Mesendoderm (in vitro differentiated cells): ENCODE data around the gene KLHL1.

Source experiments
- DNase-seq: peaks from one replicate; pipeline ENCODE4 v3.0.0; 2013
- H2AK5ac ChIP-seq: 2 replicates; pipeline ENCODE4 v1.6.1; 2013; ENCODE audit warnings: low read length, inconsistent platforms
- H2BK120ac ChIP-seq: 2 replicates; pipeline ENCODE4 v1.6.1; 2013; ENCODE audit warnings: low read depth, mild to moderate bottlenecking, low read length, moderate library complexity, mixed read lengths
- H2BK15ac ChIP-seq: replicated peaks from 2 replicates; pipeline ENCODE4 v1.6.1; 2013; ENCODE audit warnings: low read depth, mild to moderate bottlenecking, moderate library complexity
- H2BK5ac ChIP-seq: 2 replicates; pipeline ENCODE4 v1.6.1; 2013; ENCODE audit warnings: low read length, inconsistent platforms
- H3K18ac ChIP-seq: 2 replicates; pipeline ENCODE4 v1.6.1; 2013; ENCODE audit warnings: mild to moderate bottlenecking, low read length, mixed read lengths
- H3K23ac ChIP-seq: one replicate; pipeline ENCODE4 v1.6.1; 2013; ENCODE audit warnings: low read length
- H3K27ac ChIP-seq: 2 replicates; pipeline ENCODE4 v1.5.1; 2013; ENCODE audit warnings: low read depth, mild to moderate bottlenecking, inconsistent platforms, low read length, moderate library complexity
- H3K27me3 ChIP-seq: 2 replicates; pipeline ENCODE4 v1.6.1; 2013; ENCODE audit warnings: low read length, control low read depth, mild to moderate bottlenecking, inconsistent platforms; ENCODE audit not compliant: insufficient read depth, poor library complexity
- H3K36me3 ChIP-seq: 2 replicates; pipeline ENCODE4 v1.6.1; 2013; ENCODE audit warnings: low read length, inconsistent platforms; ENCODE audit not compliant: control insufficient read depth, insufficient read depth
- H3K4ac ChIP-seq: one replicate; pipeline ENCODE4 v1.6.1; 2013; ENCODE audit warnings: low read depth, mild to moderate bottlenecking, low read length, moderate library complexity
- H3K4me1 ChIP-seq: 2 replicates; pipeline ENCODE4 v1.6.1; 2013; ENCODE audit warnings: low read depth, low read length, inconsistent platforms; ENCODE audit not compliant: control insufficient read depth
- H3K4me2 ChIP-seq: 2 replicates; pipeline ENCODE4 v1.6.1; 2013; ENCODE audit warnings: low read length
- H3K4me3 ChIP-seq: 2 replicates; pipeline ENCODE4 v1.5.1; 2013; ENCODE audit warnings: mild to moderate bottlenecking, low read length
- H3K56ac ChIP-seq: one replicate; pipeline ENCODE4 v1.6.1; 2013; ENCODE audit warnings: low read length
- H3K79me1 ChIP-seq: 2 replicates; pipeline ENCODE4 v1.6.1; 2013; ENCODE audit warnings: low read length, inconsistent platforms
- H3K79me2 ChIP-seq: 2 replicates; pipeline ENCODE4 v1.6.1; 2013; ENCODE audit warnings: mild to moderate bottlenecking, low read length; ENCODE audit not compliant: control insufficient read depth, insufficient read depth
- H3K9ac ChIP-seq: 2 replicates; pipeline ENCODE4 v1.6.1; 2013; ENCODE audit warnings: low read length, inconsistent platforms
- H4K5ac ChIP-seq: one replicate; pipeline ENCODE4 v1.6.1; 2013; ENCODE audit warnings: low read length
- H4K8ac ChIP-seq: one replicate; pipeline ENCODE4 v1.6.1; 2013; ENCODE audit warnings: low read depth, mild to moderate bottlenecking, control low read depth, low read length, moderate library complexity
- WGBS: extraction: QIAGEN DNeasy Blood & Tissue Kit; methylation state at CpG from one replicate; pipeline ENCODE4 v1.1.7; 2013; ENCODE audit warnings: low lambda C conversion rate, missing lambda C conversion rate; ENCODE audit not compliant: insufficient coverage; ENCODE audit errors: extremely low coverage; 5-methylcytosine and 5-hydroxymethylcytosine counted together

The KLHL1 gene

DNA sequence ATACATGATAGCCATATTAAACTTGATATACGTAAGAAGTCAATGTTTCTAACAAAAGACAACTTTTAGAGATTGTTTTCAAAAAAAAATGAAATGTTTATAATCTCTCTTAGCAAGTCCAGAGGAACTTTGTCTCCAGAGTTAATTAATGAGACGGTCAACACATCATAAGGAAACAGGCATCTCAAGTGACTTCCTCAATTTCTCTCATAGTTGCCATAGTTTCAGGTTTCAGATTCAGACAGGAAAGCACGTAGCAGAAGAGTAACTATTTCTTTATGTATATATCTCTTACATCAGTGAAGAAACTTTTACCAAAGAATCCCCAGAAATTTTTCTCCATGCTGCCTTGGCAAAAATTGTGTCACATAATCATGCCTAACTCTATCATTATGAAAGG lies 160.2 kb downstream of the KLHL1 start:
- Histone ChIP-seq H3K4ac (no peak overlapping the region), H2AK5ac (no peak overlapping the region), H3K4me1 (no peaks in the 10 kb centered on the region), H3K23ac (no peak overlapping the region), H2BK15ac (no peak overlapping the region), H4K5ac (no peak overlapping the region), H3K79me2 (no peaks in the 10 kb centered on the region), H2BK5ac (no peak overlapping the region), H3K56ac (no peak overlapping the region), H3K4me2 (no peak overlapping the region), H3K4me3 (no peak overlapping the region), H3K79me1 (no peaks in the 10 kb centered on the region), H3K27me3 (no peaks in the 10 kb centered on the region), H3K18ac (no peak overlapping the region), H3K9ac (no peak overlapping the region), H4K8ac (no peak overlapping the region), H3K36me3 (no peaks in the 10 kb centered on the region), H2BK120ac (no peak overlapping the region), H3K27ac (no peak overlapping the region)
- DNase-seq: no peak
- WGBS: no CpG with 5 or more reads among the region's 3 CpGs

DNA sequence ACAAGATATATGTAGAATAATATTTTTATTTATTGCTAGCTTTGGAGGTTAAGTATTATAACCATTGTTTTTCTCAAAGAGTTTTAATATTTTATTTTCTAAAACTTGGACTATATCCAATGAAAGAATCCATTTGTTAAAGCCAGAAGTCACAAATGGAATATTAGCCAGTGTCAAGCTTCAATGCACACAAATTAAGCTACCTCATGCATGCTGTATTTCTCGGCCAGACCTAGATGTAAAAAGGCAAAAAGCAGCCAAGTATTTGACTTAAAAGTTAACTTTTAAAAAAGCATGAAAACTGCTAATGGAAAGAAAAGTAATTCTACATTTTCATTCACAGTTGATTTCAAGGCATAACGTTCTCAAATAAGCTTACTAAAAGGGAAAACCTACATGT lies 160.7 kb downstream of the KLHL1 start:
- no peak overlapping the region for H3K4ac ChIP-seq
- H4K8ac ChIP-seq: no peak overlapping the region
- no peak overlapping the region for H3K4me3 ChIP-seq
- no peak overlapping the region for H2BK120ac ChIP-seq
- no peak overlapping the region for H2BK15ac ChIP-seq
- no peaks in the 10 kb centered on the region for H3K79me2 ChIP-seq
- no peak overlapping the region for H2BK5ac ChIP-seq
- no peak overlapping the region for H3K23ac ChIP-seq
- no peak for DNase-seq
- H3K56ac ChIP-seq: no peak overlapping the region
- H3K36me3 ChIP-seq: no peaks in the 10 kb centered on the region
- no peaks in the 10 kb centered on the region for H3K4me1 ChIP-seq
- H3K18ac ChIP-seq: no peak overlapping the region
- H3K9ac ChIP-seq: no peak overlapping the region
- no peaks in the 10 kb centered on the region for H3K79me1 ChIP-seq
- no peaks in the 10 kb centered on the region for H3K27me3 ChIP-seq
- no peak overlapping the region for H3K27ac ChIP-seq
- no peak overlapping the region for H3K4me2 ChIP-seq
- no CpG with 5 or more reads among the region's 2 CpGs for WGBS
- H4K5ac ChIP-seq: no peak overlapping the region
- H2AK5ac ChIP-seq: no peak overlapping the region

DNA sequence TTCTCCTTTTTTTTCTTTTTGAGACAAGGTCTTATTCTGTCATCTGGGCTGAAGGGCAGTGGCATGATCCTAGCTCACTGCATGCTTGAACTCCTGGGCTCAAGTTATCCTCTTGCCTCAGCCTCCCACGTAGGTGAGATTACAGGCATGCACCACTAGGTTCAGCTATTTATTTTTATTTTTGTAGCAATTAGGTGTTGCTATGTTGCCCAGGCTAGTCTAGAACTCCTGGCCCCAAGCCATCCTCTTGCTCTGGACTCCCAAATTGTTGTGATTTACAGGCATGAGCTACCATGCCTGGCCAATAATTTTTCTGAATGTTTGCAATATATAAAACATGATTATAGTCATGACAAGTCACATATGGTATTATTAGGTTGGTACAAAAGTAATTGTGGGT lies 161.7 kb downstream of the KLHL1 start:
- H3K79me1 ChIP-seq: no peaks in the 10 kb centered on the region
- H2BK5ac ChIP-seq: no peak overlapping the region
- no peak overlapping the region for H3K23ac ChIP-seq
- no CpG with 5 or more reads among the region's 1 CpG for WGBS
- H2BK120ac ChIP-seq: no peak overlapping the region
- H3K18ac ChIP-seq: no peak overlapping the region
- H4K8ac ChIP-seq: no peak overlapping the region
- H3K4me3 ChIP-seq: no peak overlapping the region
- H3K79me2 ChIP-seq: no peaks in the 10 kb centered on the region
- no peaks in the 10 kb centered on the region for H3K36me3 ChIP-seq
- no peak overlapping the region for H3K56ac ChIP-seq
- no peaks in the 10 kb centered on the region for H3K27me3 ChIP-seq
- no peak overlapping the region for H2BK15ac ChIP-seq
- no peak overlapping the region for H3K9ac ChIP-seq
- no peak overlapping the region for H3K4me2 ChIP-seq
- no peak overlapping the region for H2AK5ac ChIP-seq
- no peak for DNase-seq
- no peak overlapping the region for H3K4ac ChIP-seq
- no peaks in the 10 kb centered on the region for H3K4me1 ChIP-seq
- H4K5ac ChIP-seq: no peak overlapping the region
- H3K27ac ChIP-seq: no peak overlapping the region

DNA sequence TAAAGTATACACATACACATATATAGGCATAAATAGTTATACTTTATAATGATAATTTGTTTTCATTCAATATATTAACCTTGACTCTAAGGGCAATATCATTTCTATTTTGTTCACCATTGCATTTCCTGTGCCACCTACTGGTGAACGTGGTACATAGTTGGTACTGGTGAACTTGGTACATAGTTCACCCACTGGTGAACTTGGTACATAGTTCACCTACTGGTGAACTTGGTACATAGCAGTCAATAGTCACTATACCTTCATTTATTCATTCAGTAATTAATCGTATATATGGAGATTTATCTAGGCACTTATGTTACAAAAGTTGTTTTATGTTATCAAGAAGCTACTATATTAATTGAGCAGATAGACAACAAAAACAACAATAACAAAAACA lies 173.2 kb downstream of the KLHL1 start:
- H3K56ac ChIP-seq: no peak overlapping the region
- H3K23ac ChIP-seq: no peak overlapping the region
- H3K9ac ChIP-seq: no peak overlapping the region
- no peak overlapping the region for H3K18ac ChIP-seq
- no peak overlapping the region for H3K4ac ChIP-seq
- no peak overlapping the region for H3K4me3 ChIP-seq
- H2AK5ac ChIP-seq: no peak overlapping the region
- H3K4me2 ChIP-seq: no peak overlapping the region
- H2BK15ac ChIP-seq: no peak overlapping the region
- peak; percentile 44 for DNase-seq
- no peaks in the 10 kb centered on the region for H3K79me2 ChIP-seq
- H3K27me3 ChIP-seq: no peaks in the 10 kb centered on the region
- WGBS: no CpG with 5 or more reads among the region's 2 CpGs
- no peak overlapping the region for H2BK120ac ChIP-seq
- no peak overlapping the region for H3K27ac ChIP-seq
- no peak overlapping the region for H4K8ac ChIP-seq
- H3K4me1 ChIP-seq: no peaks in the 10 kb centered on the region
- H3K79me1 ChIP-seq: no peaks in the 10 kb centered on the region
- no peak overlapping the region for H4K5ac ChIP-seq
- H2BK5ac ChIP-seq: no peak overlapping the region
- H3K36me3 ChIP-seq: no peaks in the 10 kb centered on the region

DNA sequence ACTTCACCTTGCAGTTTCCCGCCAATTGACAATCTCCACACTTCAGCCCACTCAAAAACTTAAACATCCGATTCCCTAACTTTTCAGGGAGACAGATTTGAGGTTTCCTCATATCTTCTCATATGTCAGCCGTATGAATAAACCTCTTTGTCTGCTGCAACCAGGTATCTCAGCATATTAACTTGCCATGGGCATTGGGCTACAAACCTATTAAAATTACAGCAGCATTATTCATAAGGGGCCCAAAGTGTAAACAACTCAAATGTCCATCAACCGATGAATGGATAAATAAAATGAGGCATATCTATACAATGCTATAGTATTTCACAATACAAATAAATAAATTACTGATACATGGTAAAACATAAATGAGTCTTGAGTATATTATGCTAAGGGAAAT lies 180.0 kb downstream of the KLHL1 start:
- Histone ChIP-seq H3K23ac (no peak overlapping the region), H2BK15ac (no peak overlapping the region), H3K79me2 (no peaks in the 10 kb centered on the region), H3K4me3 (no peak overlapping the region), H3K9ac (no peak overlapping the region), H2BK120ac (no peak overlapping the region), H2BK5ac (no peak overlapping the region), H3K27ac (no peak overlapping the region), H3K79me1 (no peaks in the 10 kb centered on the region), H3K27me3 (no peaks in the 10 kb centered on the region), H2AK5ac (no peak overlapping the region), H3K18ac (no peak overlapping the region), H3K36me3 (no peaks in the 10 kb centered on the region), H3K56ac (no peak overlapping the region), H4K5ac (no peak overlapping the region), H3K4ac (no peak overlapping the region), H4K8ac (no peak overlapping the region), H3K4me1 (no peaks in the 10 kb centered on the region), H3K4me2 (no peak overlapping the region)
- no peak for DNase-seq
- no CpG with 5 or more reads among the region's 4 CpGs for WGBS

DNA sequence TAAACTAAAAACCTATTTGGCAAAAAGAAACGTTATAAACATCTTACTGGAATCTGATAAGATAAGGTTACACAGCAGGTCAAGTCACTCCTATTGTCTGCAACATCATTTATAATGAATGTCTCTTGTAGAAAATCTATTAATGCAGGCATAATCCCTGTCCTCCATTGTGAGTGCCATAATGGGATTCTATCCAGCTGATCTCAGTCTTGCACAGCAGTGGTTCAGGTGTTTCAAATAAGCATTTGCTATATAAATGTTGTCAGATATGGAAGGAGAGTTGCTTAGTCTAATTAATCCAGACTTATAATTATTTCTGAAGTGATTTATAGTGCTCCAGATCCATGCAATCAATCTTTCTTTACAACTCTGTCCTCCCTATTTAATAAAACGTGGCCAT lies 187.1 kb downstream of the KLHL1 start:
- H2BK120ac ChIP-seq: no peak overlapping the region
- no peak overlapping the region for H3K23ac ChIP-seq
- no peak overlapping the region for H3K4ac ChIP-seq
- no peak overlapping the region for H3K4me2 ChIP-seq
- no peak overlapping the region for H3K18ac ChIP-seq
- no CpG with 5 or more reads among the region's 2 CpGs for WGBS
- H2BK5ac ChIP-seq: no peak overlapping the region
- no peak overlapping the region for H3K56ac ChIP-seq
- no peaks in the 10 kb centered on the region for H3K79me1 ChIP-seq
- H3K27me3 ChIP-seq: no peaks in the 10 kb centered on the region
- H4K8ac ChIP-seq: no peak overlapping the region
- no peaks in the 10 kb centered on the region for H3K36me3 ChIP-seq
- DNase-seq: no peak
- no peaks in the 10 kb centered on the region for H3K4me1 ChIP-seq
- no peak overlapping the region for H3K9ac ChIP-seq
- H3K27ac ChIP-seq: no peak overlapping the region
- H2BK15ac ChIP-seq: no peak overlapping the region
- H3K4me3 ChIP-seq: no peak overlapping the region
- H4K5ac ChIP-seq: no peak overlapping the region
- H2AK5ac ChIP-seq: no peak overlapping the region
- H3K79me2 ChIP-seq: no peaks in the 10 kb centered on the region
